HG03139 (cell line): ENCODE results near the gene TRAPPC5.

Experiments
- ATAC-seq: cut with Tn5 transposase; IDR thresholded peaks from one replicate; pipeline ENCODE4 v1.9.1; 2021; ENCODE audit not compliant: unreplicated experiment

Gene TRAPPC5

DNA sequence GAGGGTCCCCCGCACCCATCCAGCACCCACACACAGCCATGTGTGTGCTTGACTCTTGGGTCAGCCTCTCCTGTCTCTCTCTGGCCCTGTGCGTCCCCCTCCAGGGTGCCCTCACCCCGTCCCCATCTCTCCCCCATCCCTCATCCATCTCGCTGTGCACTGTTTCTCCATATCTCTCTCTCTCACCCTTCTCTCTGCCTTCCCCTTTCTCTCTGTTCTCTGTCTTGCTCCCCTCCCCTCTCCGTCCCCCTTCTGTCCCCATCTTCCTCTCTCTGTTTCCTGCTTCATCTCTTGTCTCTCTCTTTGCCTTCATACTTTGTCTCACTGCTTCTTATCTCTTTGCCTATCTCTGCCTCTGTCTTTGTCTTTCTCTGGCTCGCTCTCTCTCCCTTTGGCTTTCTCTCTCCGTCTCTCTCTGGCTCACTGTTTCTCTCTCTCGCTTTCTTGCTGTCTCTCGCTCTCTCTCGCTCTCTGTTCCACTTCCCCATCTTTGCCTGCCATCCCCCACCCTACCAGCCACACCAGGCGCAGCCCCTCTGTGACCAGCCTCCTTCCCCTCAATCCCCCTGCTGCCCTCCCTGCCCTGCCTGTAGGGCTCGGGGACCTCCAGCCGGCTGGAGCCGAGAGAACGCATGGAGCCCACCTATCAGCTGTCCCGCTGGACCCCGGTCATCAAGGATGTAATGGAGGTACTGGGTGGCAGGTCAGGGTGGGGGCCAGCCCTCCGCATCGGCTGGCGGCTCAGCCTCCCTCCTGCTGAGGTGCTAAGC is 34.8 kb upstream of the TRAPPC5 start:
- no peak for ATAC-seq

DNA sequence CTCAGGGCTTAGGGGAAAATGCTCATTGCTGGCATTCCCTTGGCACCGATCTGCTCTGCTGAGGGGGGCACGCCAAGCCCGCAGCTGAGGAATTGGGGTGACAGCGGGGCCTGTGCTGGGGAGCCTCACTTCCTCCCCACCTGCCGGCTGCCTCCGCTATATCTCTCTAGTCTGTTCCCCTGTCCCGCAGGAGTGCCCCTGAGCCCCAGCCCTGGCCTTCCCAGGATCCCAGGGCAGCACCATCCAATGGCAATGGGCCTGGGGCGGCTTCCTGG is 34.3 kb upstream of the TRAPPC5 start:
- ATAC-seq, result no peak

DNA sequence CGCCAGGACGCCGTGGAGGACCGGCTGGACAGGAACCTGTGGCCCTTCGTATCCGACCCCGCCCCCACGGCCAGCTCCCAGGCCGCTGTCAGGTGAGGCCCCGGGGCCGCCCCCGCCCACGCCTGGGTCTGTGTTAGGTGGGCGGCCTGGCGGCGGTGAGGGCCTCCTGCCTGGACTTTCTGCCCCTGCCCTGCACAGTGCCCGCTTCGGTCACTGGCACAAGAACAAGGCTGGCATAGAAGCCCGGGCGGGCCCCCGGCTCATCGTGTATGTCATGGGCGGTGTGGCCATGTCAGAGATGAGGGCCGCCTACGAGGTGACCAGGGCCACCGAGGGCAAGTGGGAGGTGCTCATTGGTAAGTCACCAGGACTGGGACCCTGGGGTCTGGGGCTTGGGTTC is 33.5 kb upstream of the TRAPPC5 start:
- no peak for ATAC-seq

DNA sequence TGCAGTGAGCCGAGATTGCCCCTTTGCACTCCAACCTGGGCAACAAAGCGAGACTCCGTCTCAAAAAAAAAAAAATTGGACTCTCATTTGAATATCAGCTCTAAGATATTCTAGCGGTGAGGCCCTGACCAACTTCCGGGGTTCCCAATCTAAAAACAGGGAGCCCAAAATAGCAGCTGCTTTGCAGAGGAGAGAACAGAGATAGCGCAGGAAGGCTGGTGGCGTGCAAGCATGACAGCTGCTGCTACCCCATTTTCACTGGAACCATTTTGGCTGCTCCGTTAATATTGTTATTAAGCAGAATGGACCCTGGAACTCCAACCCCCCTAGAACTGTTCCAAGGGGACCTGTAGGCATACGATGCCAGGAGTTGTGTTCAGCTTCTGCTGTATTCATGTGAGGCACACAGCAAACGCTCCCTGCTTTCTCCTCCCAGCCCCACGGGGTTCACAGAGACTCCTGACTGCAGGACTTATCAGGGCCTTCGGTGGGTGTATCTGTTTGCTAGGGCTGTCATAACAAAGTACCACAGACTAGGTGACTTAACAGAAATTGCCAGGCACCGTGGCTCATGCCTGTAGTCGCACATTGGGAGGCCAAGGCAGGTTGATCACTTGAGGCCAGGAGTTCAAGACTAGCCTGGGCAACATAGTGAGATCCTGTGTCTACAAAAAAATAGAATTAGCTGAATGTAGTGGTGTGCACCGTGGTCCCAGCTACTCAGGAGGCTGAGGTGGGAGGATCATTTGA is 32.2 kb upstream of the TRAPPC5 start:
- ATAC-seq, result no peak

DNA sequence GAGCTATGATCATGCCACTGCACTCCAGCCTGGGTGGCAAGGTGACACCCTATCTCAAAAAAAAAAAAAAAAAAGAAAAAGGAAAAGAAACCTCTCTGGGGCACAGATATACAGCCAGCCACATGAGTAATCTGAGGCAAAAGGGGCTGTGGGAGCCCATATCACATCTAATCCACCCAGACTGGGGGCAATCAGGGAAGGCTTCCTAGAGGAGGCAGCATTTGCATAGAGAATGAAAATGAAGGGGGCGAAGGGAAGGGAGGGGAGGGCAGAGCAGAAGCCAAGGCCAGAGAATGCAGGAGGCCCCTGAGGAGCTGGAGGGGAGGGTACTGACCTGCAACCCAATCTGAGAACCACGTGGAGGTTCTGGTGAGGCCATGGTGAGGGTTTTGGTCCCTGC is 30.5 kb upstream of the TRAPPC5 start:
- no peak for ATAC-seq

DNA sequence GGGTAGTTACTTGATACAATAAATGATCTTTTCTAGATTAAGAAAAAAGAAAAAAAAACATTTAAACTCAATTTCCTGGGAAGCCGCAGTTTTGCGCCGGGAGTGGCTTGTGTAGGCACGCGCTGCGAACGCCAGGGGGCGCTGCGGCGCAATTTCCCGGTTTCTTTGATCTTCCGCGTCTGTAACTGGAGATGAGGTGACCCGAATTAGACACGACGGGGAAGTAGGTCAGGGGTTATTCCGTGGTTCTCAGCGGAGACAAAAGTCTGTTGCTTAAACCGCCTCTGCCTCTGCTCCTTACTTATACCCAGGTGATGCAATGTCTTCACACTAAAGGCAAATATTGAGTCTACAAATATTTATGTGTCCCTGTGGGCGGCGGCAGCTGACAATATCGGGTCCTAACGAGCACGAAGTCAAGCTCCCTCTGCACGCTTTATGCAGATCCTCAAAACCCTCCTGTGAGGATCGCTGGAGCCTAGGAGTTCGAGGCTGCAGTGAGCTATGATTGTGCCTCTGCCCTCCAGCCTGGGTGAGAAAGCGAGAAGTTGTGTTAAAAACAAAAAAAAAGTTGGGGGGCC is 28.5 kb upstream of the TRAPPC5 start:
- no peak for ATAC-seq

DNA sequence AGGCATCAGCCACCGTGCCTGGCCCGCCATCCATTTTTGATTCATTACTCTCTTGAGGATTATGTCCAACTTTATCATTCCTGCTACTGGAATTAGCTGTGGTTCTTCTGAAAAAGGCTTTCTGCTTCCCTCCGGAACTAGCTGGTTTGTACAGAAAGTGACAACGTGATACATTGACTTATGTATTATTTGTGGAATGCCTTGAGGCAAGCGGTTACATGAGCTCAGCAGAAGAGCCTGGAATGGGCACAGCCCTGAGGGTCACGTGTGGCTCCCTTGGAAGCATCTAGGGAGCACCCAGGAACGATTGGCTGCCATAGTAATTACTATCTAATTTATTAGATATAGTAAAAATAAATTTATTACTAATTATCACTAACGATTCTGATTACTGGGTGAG is 26.2 kb upstream of the TRAPPC5 start:
- no peak for ATAC-seq

DNA sequence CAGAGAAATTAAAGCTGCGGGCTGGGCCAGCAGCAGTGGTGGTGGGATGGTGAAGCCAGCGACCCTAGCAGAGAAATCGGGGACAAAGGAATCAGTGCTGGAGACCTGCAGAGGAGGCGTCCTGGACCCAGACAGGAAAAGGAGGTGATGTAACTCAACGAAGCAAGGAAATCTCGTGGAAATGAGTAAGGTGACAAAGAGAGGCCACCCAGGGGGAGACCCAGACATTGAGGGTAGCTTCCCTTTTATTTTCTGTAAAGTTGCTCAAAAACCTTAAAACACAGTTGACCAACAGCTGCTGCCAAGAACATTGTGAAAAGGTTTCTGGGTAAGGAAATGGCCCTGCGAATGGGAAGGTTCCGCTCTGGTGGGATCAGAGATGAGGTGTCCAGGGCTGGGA is 25.1 kb upstream of the TRAPPC5 start:
- ATAC-seq, result no peak

DNA sequence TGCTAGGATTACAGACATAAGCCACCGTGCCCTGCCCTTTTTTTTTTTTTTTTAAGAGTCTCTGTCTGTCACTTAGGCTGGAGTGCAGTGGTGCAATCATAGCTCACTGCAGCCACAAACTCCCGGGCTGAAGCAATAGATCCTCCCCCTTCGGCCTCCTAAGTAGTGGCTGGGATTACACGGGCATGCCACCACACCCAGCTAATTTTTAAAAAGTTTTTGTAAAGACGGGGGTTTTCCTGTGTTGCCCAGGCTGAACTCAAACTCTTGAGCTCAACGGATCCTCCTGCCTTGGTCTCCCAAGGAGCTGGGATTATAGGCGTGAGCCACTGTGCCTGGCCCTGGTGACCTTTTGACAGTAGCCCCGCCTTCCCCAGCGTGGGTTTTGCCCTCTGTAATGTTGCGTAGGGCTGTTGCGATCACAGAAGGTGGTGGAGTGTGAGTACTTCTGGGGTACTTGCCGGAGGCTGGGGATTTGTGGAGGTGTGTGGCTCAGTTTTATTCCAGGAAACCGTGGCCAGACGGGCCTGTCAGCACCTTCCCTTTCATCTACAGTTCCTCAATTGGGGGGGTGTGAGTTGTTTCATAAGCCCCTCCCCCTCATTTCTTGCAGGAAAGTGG is 23.4 kb upstream of the TRAPPC5 start:
- ATAC-seq, result no peak

DNA sequence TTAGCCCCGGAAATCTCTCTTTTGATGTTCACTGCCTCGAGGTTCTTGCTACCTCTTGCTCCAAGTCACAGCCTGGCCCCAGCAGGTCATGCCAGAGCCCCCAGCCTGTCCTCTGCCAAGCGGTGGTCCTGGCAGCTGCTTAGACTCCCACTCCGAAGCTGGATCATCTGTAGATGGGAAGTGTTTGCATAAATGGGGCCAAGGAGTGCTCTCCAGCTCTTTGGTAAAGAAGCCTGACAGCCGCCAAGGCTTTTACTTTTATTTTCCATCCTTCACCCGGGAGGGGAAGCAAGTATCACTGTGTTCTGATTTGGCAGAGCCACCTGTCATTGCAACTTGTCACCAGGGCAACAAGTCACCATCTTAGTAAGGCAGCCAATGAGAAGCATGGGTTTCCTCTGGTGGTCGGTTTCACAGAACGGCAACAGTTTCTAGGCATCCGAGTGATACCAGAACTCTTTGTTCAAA is 22.4 kb upstream of the TRAPPC5 start:
- no peak for ATAC-seq

DNA sequence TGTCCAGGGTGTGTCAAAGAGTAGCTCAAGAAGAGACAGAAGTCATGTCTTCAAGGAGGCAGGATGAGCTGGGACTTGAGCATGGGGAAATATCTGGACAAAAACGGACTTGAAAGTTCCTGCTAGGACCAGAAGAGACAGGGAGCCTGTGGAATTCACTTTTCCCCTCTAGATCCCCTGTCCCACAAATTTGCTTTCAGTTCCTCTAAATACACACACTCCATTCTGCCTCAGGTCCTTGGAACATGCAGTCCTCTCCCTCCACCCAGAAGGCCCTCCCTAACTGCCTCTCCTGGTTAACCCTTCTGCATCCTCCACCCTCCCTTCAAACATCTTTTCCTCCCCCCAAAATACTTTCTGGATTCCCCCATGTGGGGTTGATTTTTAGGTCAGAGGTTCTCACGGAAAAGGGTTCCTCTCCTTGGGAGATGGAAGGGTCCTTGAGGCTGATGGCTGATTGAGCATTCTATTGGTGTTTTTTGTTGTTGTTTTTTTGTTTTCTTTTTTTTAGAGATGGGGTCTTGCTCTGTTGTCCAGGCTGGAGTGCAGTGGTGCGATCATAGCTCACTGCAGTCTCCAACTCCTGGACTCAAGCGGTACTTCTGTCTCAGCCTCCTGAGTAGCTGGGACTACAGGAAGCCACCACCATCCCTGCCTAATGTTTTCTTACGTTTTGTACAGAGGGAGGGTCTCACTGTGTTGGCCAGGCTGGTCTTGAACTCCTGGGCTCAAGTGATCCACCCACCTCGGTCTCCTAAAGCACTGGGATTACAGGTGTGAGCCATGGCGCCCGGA is 18.7 kb upstream of the TRAPPC5 start:
- no peak for ATAC-seq

DNA sequence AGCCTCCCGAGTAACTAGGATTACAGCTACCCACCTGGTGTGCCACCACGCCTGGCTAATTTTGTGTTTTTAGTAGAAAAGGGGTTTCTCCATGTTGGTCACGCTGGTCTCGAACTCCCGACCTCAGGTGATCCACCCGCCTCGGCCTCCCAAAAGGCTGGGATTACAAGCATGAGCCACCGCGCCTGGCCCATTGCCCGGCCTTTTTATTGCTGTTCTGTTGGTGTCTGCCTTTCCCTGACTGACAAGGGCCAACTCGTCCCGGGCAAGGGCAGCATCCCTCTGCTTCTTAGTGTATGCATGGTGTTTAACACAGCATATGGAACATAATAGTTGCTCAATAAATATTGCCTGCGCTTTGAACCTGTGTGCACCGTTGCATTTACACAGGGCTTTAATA is 18.0 kb upstream of the TRAPPC5 start:
- ATAC-seq, result no peak

DNA sequence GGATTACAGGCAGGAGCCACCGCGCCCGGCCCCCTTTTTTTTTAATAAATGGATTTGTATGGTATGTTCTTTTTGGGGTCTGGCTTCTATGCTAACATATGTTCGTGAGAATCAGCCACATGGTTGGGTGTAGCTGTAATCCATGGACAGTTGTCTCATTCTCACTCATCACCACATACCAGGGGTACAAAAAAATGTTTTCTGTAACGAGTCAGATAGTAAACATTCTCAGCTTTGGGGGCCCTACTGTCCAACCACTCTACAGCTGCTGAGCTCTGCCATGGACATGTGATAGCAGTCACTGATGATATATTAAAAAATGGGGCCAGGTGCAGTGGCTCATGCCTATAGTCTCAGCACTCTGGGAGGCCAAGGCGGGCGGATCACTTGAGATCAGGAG is 16.9 kb upstream of the TRAPPC5 start:
- no peak for ATAC-seq

DNA sequence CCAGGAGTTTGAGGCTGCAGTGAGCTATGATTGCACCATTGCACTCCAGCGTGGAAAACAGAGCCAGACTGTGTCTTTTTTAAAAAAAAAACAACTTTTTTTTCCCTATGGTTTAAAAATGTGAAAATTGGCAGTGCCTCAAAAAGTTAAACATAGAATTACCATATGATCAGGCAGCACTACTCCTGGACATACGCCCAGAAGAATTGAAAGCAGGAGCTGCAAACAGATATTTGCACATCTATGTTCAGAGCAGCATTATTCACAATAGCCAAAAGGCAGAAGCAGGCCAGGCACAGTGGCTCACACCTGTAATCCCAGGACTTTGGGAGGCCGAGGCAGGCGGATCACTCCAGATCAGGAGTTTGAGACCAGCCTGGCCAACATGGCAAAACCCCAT is 15.6 kb upstream of the TRAPPC5 start:
- no peak for ATAC-seq

DNA sequence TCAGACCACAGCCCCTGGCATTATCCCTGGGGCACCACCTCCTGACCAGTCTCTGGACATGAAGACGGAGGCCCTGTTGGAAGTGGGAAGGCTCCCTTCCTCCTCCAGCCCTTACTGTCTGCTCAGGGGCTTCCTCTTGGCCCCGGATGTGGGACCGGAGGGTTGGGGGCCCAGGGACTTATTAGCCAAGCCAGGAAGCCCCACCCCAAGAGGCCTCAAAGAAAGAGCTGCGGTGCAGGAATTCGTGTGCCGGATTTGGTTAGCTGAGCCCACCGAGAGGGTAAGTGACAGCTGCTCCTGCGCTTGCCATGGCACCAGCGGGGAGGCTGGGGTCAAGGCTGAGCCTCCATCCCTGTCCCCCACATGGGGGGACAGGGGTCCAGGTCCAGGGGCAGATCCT is 11.8 kb upstream of the TRAPPC5 start, which contains the start of gene RETN:
Gene RETN, plus strand, starts transcription at position 208 of the 400 bp plus-strand sequence. CDS start 278 bp downstream, outside the sequence.
- ATAC-seq, result no peak

DNA sequence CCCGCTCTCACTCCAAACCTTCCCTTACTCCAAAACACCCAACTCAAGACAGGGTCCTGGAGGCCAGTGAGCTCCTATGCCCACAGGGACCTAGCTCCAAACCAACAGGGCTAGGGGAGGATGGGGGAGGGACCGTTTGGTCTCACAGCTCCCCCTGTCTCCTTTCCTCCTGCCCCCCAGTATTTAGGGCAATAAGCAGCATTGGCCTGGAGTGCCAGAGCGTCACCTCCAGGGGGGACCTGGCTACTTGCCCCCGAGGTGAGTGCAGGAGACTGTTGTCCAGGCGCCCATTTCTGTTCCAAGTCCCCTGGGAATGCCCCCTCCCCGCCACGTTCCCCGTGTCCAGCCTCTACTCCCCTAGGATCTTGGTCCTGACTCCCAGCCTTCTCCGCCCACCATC is 11.0 kb upstream of the TRAPPC5 start:
- no peak for ATAC-seq

DNA sequence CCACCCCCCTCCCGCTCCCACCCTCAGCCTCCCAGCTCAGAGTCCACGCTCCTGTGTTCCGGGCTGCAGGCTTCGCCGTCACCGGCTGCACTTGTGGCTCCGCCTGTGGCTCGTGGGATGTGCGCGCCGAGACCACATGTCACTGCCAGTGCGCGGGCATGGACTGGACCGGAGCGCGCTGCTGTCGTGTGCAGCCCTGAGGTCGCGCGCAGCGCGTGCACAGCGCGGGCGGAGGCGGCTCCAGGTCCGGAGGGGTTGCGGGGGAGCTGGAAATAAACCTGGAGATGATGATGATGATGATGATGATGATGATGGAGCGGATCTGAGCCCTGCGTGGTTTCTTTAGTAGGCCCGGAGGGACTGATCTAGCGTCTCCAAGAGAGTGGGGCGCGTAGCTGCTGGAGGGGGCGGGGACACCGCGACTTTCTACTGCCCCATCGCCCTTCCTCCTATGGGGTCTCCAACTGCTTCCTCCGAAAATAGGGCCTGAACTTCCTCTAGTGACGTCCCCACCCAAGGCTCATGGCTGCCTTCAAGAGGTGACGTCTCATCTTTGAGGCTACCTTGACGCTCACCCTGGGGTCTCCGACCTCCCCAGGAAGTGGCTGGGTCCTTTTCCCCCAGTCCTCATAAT is 10.4 kb upstream of the TRAPPC5 start:
- no peak for ATAC-seq

DNA sequence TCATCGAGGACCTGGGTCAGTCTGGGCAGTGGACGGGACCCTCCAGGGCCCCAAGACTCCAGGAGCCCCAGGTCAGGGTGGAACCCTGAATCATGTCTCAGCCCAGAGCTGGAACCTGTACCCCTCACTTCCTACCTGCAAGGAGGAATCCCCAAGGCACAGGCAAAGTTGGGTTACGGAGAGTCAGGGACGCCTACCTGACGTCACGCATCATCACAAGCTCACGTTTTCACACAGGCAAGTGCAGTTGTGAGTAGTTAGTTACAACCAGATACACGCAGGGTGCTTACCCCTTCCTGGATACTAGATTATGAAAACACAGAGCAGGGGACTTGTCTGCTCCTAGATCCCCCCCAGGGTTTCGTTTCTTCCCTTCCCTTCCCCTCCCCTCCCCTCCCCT is 9.8 kb upstream of the TRAPPC5 start:
- no peak for ATAC-seq

DNA sequence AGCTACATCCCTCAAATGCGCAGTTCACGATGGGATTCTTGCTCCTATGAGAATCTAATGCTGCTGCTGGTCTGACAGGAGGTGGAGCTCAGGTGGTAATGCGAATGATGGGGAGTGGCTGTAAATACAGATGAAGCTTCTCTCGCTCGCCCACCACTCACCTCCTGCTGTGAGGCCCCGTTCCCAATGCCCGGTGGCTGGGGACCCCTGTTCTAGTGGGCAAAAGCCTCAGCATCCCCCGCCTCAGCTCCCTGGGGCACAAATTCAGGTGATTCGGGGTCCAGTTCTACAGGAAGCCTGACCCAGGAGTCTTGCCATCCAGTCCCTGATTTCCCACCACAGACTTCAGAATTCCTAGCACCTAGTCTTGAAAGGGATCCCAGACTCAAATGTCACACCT is 8.1 kb upstream of the TRAPPC5 start:
- ATAC-seq, result no peak
